DMS 273 treated with DMSO at 0.1 percent for 48 hours (cell line): ENCODE results near the gene APOO.

Experiments
- DNase-seq: peaks from one replicate; lab custom pipeline; 2025; lab: John Stamatoyannopoulos, UW

Gene APOO

GRCh38 chrX:23817979-23818336 is 89.8 kb downstream of the APOO start:
- no peak for DNase-seq

GRCh38 chrX:23816179-23816578 is 91.6 kb downstream of the APOO start:
- no peak for DNase-seq

- no peak for DNase-seq
Observed at GRCh38 chrX:23815376-23815775, 92.4 kb downstream of the APOO start.

GRCh38 chrX:23813808-23814207 is 93.9 kb downstream of the APOO start:
- DNase-seq: no peak

- no peak for DNase-seq
Observed at GRCh38 chrX:23811656-23812055, 96.1 kb downstream of the APOO start.

GRCh38 chrX:23811108-23811651 is 96.6 kb downstream of the APOO start:
- DNase-seq: no peak

- no peak for DNase-seq
Observed at GRCh38 chrX:23810279-23810678, 97.5 kb downstream of the APOO start.

- DNase-seq: no peak
Observed at GRCh38 chrX:23805389-23805788, 102.3 kb downstream of the APOO start.

- no peak for DNase-seq
Observed at GRCh38 chrX:23804578-23804977, 103.2 kb downstream of the APOO start.

GRCh38 chrX:23803931-23804381 is 103.8 kb downstream of the APOO start:
- DNase-seq: no peak

GRCh38 chrX:23802431-23802830 is 105.3 kb downstream of the APOO start:
- DNase-seq: no peak

GRCh38 chrX:23799469-23800065 is 108.2 kb downstream of the APOO start:
- no peak for DNase-seq

- no peak for DNase-seq
Observed at GRCh38 chrX:23797371-23798128, 110.2 kb downstream of the APOO start.

GRCh38 chrX:23795221-23795620 is 112.5 kb downstream of the APOO start:
- DNase-seq: no peak

GRCh38 chrX:23792861-23793553 is 114.7 kb downstream of the APOO start:
- DNase-seq: peak; percentile 14

GRCh38 chrX:23790155-23790497 is 117.6 kb downstream of the APOO start:
- no peak for DNase-seq

GRCh38 chrX:23789386-23790154 is 118.2 kb downstream of the APOO start:
- no peak for DNase-seq

GRCh38 chrX:23788946-23789345 is 118.8 kb downstream of the APOO start:
- no peak for DNase-seq

- no peak for DNase-seq
Observed at GRCh38 chrX:23788521-23788920, 119.2 kb downstream of the APOO start.

- no peak for DNase-seq
Observed at GRCh38 chrX:23787745-23788118, 120.0 kb downstream of the APOO start.

GRCh38 chrX:23786268-23786815 is 121.4 kb downstream of the APOO start:
- no peak for DNase-seq

GRCh38 chrX:23785580-23785979 is 122.2 kb downstream of the APOO start:
- DNase-seq: no peak
